Uterus (tissue), 2 donors: ENCODE results near the gene TMEM191C.

Experiments
- POLR2A ChIP-seq, 2 donors: fragments of 450-650 bp; IDR thresholded peaks; one replicate each; pipeline ENCODE4 v1.6.1; 2016; ENCODE audit warnings: antibody characterized with exemption in 2 of 2, mild to moderate bottlenecking in 1 of 2, moderate library complexity in 1 of 2
- TF ChIP-seq, protein P1 (sequence below), 4 experiments: fragments of 200-600 bp in 2 of 4; fragments of 450-650 bp in 2 of 4; sonication (generic) in 2 of 4; IDR thresholded peaks; one replicate each; pipeline ENCODE4 v1.5.1; 2016 to 2019; ENCODE audit warnings: antibody characterized with exemption in 4 of 4, mild to moderate bottlenecking in 2 of 4, moderate library complexity in 1 of 4

DNA sequence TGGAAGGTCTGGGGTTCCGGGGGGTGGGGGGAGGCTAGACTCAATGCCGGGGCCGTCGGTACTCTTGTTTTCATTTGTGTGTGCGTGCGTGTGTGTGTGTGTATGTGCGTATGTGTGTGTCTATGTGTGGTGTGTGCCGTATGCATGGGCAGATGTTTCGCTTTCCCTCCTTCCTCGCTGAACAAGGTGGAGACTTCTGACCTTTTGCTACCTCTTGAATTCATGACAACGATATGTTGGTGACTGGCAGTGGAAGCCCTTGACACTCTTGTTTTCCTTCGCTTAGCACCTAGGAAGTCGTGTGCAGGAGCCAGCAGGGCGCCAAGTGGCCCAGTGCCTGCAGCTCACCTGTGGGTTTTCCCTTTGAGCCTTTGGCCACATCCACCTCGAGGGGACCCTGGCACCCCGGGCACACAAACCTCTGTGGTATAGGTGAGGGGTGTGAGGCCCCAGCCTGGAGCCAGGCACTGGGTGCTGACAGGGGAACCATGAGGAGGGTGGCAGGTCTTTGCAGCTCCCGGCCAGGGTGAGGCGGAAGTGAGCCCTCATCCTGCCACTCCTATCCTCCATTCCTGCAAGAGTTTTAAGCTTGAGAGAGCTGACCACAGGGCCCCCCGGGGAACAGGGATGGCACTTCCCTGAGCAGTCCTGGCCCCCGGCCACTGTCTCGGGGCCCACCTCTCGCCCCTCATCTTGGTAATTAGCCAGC lies 19.3 kb upstream of the TMEM191C start:
- no peak for TF ChIP-seq POLR2A (IDR thresholded peaks at IDR 0.05)
- TF ChIP-seq, protein P1, sequence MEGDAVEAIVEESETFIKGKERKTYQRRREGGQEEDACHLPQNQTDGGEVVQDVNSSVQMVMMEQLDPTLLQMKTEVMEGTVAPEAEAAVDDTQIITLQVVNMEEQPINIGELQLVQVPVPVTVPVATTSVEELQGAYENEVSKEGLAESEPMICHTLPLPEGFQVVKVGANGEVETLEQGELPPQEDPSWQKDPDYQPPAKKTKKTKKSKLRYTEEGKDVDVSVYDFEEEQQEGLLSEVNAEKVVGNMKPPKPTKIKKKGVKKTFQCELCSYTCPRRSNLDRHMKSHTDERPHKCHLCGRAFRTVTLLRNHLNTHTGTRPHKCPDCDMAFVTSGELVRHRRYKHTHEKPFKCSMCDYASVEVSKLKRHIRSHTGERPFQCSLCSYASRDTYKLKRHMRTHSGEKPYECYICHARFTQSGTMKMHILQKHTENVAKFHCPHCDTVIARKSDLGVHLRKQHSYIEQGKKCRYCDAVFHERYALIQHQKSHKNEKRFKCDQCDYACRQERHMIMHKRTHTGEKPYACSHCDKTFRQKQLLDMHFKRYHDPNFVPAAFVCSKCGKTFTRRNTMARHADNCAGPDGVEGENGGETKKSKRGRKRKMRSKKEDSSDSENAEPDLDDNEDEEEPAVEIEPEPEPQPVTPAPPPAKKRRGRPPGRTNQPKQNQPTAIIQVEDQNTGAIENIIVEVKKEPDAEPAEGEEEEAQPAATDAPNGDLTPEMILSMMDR (IDR thresholded peaks at IDR 0.05), result no peak
